ENCODE measurements around the gene MALT1.

The MALT1 gene

DNA sequence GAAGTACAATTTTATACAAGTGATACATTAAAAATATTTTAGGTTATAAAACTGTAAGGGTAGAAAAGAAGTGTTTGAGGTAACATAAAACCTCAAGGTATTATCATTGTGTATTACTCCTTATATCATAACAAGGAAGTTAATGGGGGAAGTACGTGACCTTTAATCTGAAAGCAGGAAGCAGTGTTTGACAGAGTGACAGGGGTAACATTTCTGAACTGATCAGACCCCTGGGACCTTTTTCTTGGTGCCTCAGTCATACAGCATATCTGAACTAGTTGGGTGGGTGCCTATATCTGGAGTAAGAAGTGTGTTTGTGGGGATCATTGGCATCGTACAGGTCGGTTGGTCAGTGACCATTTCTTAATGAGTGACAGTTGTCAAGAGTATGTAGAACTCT is 43.0 kb downstream of the MALT1 start:
- H3K36me3 Mint-ChIP-seq (ENCODE audit: insufficient read depth) = peaks cover 32% of the 10 kb centered on the region
- H3K4me3 Mint-ChIP-seq = peak overlapping the region; percentile 17 to 57
- H3K27ac Mint-ChIP-seq = peak overlapping the region; percentile 49 to 86
- no peak for DNase-seq
- no peaks in the 10 kb centered on the region for H3K27me3 Mint-ChIP-seq
- peaks cover 23 to 31% of the 10 kb centered on the region in 2 donors for H3K4me1 Mint-ChIP-seq (ENCODE audit: low read depth in 2 of 2)
- ATAC-seq (replicated peaks) = peak; percentile 60
- H3K9me3 Mint-ChIP-seq = no peaks in the 10 kb centered on the region

DNA sequence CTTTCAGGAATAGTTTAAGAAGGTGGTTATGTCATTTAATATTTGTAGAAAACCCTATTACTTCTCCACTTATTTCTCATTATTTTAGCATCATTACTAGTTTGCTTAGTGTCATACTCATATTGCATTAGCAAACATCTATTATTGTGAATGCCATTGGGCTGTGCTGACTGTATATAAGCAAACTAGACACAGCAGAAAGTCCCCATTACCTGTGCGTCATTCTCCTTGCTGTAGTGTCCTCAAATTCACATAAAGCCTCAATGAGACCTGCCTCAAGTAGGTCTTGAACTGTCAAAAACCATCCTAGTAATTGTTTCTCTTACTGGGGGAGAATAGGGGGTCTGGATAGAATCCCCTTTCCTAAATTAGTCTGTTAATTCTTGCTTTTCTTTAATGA is 43.6 kb downstream of the MALT1 start:
- DNase-seq = no peak
- H3K9me3 Mint-ChIP-seq = no peaks in the 10 kb centered on the region
- peak overlapping the region; percentile 49 to 86 for H3K27ac Mint-ChIP-seq
- H3K27me3 Mint-ChIP-seq = no peaks in the 10 kb centered on the region
- H3K36me3 Mint-ChIP-seq (ENCODE audit: insufficient read depth) = peaks cover 32% of the 10 kb centered on the region
- no peak for ATAC-seq (replicated peaks)
- H3K4me3 Mint-ChIP-seq = peak overlapping the region in 1 of 2 donors; percentile 57
- H3K4me1 Mint-ChIP-seq (ENCODE audit: low read depth in 2 of 2) = peaks cover 25 to 31% of the 10 kb centered on the region in 2 donors

DNA sequence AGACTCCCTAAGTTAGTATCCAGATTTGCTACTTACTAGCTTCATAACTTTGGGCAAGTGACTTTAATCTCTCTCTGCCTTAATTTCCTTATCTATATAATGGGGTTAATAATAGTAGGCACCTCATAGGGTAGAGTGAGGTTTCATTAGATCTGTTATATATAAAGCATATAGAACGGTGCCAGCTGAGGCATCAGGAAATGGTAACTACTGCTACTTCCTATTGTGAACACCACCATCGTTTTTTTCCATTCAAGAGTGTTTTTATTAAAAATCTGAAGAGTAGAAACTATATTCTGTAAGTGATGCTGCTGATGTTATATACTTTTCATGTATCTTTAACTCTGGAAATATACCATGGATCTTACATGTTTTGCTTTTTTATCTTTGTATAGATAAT is 44.3 kb downstream of the MALT1 start:
- H3K27ac Mint-ChIP-seq = peak overlapping the region; percentile 49 to 86
- DNase-seq (no peak), ATAC-seq (replicated peaks) (peak; percentile 64)
- H3K36me3 Mint-ChIP-seq (ENCODE audit: insufficient read depth) = peaks cover 26% of the 10 kb centered on the region
- peaks cover 25 to 35% of the 10 kb centered on the region in 2 donors for H3K4me1 Mint-ChIP-seq (ENCODE audit: low read depth in 2 of 2)
- no peaks in the 10 kb centered on the region for H3K9me3 Mint-ChIP-seq
- H3K4me3 Mint-ChIP-seq = peak overlapping the region; percentile 42 to 58
- no peaks in the 10 kb centered on the region for H3K27me3 Mint-ChIP-seq

DNA sequence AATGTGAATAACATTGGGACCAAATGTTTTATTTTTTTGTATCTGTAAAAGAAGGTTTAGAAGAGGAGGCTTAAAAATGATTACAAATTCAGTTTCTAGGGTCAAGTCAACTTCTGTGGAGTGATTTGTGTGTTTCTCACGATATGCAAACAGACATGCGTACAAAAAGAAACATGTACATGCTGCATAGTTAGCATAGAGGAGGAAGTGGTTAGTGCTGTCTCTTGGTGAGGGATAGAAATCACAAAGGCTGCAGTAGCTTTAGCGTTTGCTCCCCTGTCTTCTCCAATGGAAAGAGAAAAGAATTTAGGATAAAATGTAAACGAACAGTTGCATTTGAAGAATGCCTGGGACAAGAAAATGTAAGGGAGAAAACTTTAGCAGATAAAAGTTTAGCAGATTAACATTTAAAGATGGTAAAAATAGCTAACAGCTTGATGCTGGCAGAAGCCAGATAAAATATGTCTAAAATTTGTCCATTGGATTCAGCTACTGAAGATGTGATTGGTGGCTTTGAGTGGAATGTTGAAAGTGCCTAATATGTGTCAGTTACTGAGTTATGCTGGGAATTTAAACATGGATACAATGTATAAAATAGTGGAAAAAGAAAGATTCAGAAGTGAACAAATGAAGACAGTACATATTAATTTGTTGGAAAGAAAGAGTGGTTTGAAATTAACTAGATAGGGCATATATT is 44.9 kb downstream of the MALT1 start:
- ATAC-seq (replicated peaks) (peak; percentile 88), DNase-seq (no peak)
- Mint-ChIP-seq H3K9me3 (no peaks in the 10 kb centered on the region), H3K4me3 (peak overlapping the region; percentile 42 to 58), H3K4me1 (ENCODE audit: low read depth in 2 of 2) (peaks cover 25 to 35% of the 10 kb centered on the region in 2 donors), H3K36me3 (ENCODE audit: insufficient read depth) (peaks cover 32% of the 10 kb centered on the region), H3K27ac (peak overlapping the region; percentile 49 to 86), H3K27me3 (no peaks in the 10 kb centered on the region)

DNA sequence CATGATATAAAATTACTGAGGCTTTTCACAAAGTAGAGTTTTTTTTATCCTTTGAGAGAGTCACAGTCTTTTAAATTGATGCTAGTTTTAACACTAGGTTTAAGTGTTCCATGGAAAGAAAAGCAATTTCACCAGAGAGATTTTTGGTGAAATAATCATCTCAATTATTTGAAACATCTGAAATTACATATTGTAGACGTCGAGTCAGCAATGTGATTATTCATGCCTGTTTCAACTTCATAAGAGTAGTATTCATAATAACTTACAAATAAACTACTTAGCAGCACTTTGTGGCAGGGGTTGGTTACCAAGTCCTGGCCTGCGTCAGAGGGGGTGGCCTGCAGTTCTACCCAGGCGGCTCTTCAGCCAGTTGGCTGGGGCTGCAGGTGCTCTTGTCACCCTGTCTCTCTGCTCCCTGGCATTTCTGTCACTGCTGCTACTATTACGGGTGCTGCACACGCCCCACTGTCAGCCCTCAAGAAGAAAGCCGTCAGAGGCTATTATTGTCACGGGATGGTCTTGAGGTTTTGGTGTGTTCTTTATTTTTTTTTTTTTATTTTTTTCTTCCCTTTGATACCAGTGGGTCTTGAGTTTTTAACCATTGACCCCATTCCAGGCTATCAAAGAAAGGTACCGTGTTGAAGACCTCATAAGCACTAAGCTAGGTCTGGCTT is 50.4 kb downstream of the MALT1 start:
- ATAC-seq (replicated peaks) = peak; percentile 32

DNA sequence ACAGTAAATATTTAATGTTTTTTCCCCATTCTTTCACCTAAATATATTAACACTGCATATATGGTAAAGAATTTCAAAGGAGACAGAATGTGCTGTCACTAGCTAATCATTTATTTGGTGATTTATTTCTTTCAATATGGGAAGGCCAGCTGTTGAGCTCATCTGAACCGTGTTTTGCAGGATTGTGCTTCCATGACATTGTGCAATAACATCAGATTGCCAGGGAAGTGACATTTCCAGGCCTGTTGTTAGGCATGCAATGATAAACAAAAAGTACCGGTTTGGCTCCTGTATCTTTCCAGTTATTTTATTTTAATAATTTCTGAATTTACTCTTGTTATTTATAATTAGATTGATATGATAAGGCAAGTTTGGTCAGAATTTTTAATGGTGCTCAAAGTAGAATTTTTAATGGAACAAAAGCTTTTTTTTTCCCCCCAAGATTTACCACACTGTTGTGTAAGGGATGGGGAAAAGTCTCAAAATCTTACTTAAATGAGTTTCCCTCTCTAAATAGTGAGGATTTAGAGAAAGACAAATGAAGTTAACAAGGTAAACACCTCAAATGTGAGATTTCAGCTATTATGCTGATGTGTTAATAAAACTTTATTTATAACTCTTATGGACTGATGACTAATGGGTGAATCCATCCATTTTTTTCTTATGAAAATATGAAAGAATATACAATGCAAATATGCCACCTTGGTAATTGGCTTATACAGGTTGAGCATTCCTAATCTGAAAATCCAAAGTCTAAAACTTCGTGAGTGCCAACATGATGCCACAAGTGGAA is 52.7 kb downstream of the MALT1 start:
- no peak overlapping the region for H3K4me3 Mint-ChIP-seq
- ATAC-seq (replicated peaks) = no peak
- H3K9me3 Mint-ChIP-seq = no peaks in the 10 kb centered on the region
- H3K27ac Mint-ChIP-seq = no peak overlapping the region
- H3K27me3 Mint-ChIP-seq = no peaks in the 10 kb centered on the region
- peaks cover 1 to 4% of the 10 kb centered on the region in 2 donors for H3K4me1 Mint-ChIP-seq (ENCODE audit: low read depth in 2 of 2)
- H3K36me3 Mint-ChIP-seq (ENCODE audit: insufficient read depth) = peaks cover 42% of the 10 kb centered on the region
- DNase-seq = no peak

More for the DNA sequence above, 50.4 kb downstream of the MALT1 start:
- Mint-ChIP-seq H3K36me3 (ENCODE audit: insufficient read depth) (peaks cover 43% of the 10 kb centered on the region), H3K9me3 (no peaks in the 10 kb centered on the region), H3K27ac (no peak overlapping the region), H3K4me3 (no peak overlapping the region), H3K4me1 (ENCODE audit: low read depth in 2 of 2) (peaks cover 3 to 5% of the 10 kb centered on the region in 2 donors), H3K27me3 (no peaks in the 10 kb centered on the region)
- DNase-seq = no peak

DNA sequence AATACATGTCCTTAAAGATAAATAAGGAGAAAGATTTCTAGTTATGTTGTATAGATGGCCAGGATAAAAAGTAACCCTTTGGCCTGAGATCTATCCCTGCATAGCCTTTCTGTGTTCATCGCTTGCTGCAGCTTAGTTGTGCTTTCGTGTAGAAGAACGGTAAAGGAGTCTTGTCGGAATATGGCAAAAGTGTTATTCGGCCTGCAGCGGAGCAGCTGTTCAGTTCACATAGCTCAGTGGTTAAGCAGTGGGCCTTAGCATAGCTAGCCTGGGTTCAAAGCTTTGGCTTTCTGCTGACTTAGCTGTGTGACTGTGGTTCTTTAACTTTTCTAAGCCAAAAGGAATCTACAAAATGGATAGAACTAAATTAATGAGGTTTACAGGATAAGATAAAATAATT is 55.4 kb downstream of the MALT1 start:
- H3K4me3 Mint-ChIP-seq = no peak overlapping the region
- no peaks in the 10 kb centered on the region for H3K27me3 Mint-ChIP-seq
- peaks cover 43% of the 10 kb centered on the region for H3K36me3 Mint-ChIP-seq (ENCODE audit: insufficient read depth)
- H3K4me1 Mint-ChIP-seq (ENCODE audit: low read depth in 2 of 2) = no peaks in the 10 kb centered on the region
- no peak for ATAC-seq (replicated peaks)
- no peaks in the 10 kb centered on the region for H3K9me3 Mint-ChIP-seq
- no peak for DNase-seq
- peak overlapping the region in 1 of 2 donors; percentile 8 for H3K27ac Mint-ChIP-seq

DNA sequence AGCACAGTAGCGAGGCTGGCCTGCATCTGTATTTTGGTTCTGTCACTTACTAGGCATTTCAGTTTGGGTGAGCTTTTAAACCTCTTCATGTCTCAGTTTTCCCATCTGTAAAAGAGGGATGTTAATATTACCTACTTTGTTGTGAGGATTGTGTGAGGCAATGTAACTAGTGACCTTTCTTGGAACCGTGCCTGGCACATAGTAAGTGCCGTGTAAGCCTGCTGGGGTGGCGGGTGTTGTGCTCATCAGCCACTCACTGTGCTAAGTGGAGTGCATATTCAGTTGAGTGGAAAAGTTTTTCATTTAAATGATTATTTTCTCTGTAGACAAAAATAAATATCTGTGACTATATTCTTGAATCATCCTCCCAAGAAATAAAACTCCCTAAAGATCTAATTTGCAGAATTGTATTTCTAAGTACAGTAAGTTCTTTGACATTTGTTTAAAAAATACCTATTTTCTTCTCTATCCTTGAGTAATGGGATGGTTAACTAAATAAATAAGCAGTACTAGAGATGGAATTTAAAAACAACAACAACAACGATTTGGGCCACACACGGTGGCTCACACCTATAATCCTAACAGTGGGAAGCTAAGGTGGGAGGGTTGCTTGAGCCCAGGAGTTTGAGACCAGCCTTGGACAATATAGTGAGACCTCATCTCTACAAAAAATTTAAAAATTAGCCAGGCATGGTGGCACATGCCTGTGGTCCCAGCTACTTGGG is 56.7 kb downstream of the MALT1 start:
- no peaks in the 10 kb centered on the region for H3K27me3 Mint-ChIP-seq
- ATAC-seq (replicated peaks) = no peak
- DNase-seq = no peak
- H3K9me3 Mint-ChIP-seq = no peaks in the 10 kb centered on the region
- no peak overlapping the region for H3K27ac Mint-ChIP-seq
- peaks cover 44% of the 10 kb centered on the region for H3K36me3 Mint-ChIP-seq (ENCODE audit: insufficient read depth)
- H3K4me1 Mint-ChIP-seq (ENCODE audit: low read depth in 2 of 2) = no peaks in the 10 kb centered on the region
- H3K4me3 Mint-ChIP-seq = no peak overlapping the region

DNA sequence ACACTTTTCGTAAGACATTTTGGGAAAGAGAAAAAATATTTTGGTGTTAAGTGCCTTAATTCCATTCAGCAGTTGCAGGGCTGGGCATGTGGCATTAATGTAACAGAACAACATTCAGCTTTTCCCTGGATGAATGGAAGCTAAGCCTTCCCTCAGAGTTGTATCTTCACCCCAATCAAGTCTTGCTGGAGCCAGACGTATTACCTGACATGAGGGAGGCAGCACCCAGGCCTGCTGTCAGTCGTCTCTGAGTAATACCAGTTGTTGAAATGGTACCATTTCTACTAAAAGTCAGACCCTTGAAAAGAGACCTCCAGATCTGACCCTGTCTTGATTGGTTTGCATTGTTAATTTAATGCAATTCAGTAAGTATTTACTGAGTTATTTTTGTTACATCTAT is 57.5 kb downstream of the MALT1 start:
- Mint-ChIP-seq H3K9me3 (no peaks in the 10 kb centered on the region), H3K27ac (no peak overlapping the region), H3K4me1 (ENCODE audit: low read depth in 2 of 2) (no peaks in the 10 kb centered on the region), H3K4me3 (no peak overlapping the region), H3K36me3 (ENCODE audit: insufficient read depth) (peaks cover 43% of the 10 kb centered on the region), H3K27me3 (no peaks in the 10 kb centered on the region)
- no peak for ATAC-seq (replicated peaks)
- DNase-seq = no peak

DNA sequence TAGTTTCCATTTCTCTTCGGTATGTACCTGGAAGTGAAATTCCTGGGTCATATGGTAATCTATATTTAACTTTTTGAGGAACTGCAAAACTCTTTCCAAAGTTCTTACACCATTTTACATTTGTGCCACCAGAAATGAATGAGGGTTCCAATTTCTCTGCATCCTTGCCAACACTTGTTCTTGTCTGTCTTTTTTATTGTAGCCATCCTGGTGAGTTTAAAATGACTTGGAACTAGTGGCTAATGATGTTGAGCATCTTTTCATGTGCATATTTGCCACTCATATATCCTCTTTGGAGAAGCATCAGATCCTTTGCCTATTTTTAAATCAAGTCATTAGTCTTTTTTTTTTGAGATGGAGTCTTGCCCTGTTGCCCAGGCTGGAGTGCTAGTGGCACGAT is 59.4 kb downstream of the MALT1 start:
- peaks cover 42% of the 10 kb centered on the region for H3K36me3 Mint-ChIP-seq (ENCODE audit: insufficient read depth)
- H3K27ac Mint-ChIP-seq = no peak overlapping the region
- ATAC-seq (replicated peaks) = no peak

DNA sequence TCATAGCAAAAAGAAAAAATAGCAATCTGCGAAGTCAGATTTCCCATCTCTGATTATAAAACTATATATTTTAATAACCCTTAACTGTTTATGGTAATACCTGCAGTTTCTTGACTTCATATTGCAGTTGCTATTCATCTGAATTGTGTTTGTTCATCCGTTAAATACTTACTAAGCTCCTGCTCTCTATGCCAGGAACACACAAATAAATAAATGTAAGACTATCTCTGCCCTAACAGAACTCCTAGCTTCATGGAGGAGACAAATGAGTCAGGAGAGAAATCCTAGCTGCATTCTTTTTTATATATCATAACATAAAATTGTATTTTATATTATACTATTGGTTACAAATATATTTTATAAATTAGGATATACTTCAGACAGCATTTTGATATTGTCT is 61.2 kb downstream of the MALT1 start:
- no peak for DNase-seq
- Mint-ChIP-seq H3K4me1 (ENCODE audit: low read depth in 2 of 2) (no peaks in the 10 kb centered on the region), H3K27me3 (no peaks in the 10 kb centered on the region), H3K27ac (no peak overlapping the region), H3K9me3 (no peaks in the 10 kb centered on the region), H3K36me3 (ENCODE audit: insufficient read depth) (peaks cover 48% of the 10 kb centered on the region), H3K4me3 (no peak overlapping the region)
- no peak for ATAC-seq (replicated peaks)

More for the DNA sequence above, 59.4 kb downstream of the MALT1 start:
- H3K4me1 Mint-ChIP-seq (ENCODE audit: low read depth in 2 of 2) = no peaks in the 10 kb centered on the region
- H3K9me3 Mint-ChIP-seq = no peaks in the 10 kb centered on the region
- no peak overlapping the region for H3K4me3 Mint-ChIP-seq
- no peak for DNase-seq
- no peaks in the 10 kb centered on the region for H3K27me3 Mint-ChIP-seq

DNA sequence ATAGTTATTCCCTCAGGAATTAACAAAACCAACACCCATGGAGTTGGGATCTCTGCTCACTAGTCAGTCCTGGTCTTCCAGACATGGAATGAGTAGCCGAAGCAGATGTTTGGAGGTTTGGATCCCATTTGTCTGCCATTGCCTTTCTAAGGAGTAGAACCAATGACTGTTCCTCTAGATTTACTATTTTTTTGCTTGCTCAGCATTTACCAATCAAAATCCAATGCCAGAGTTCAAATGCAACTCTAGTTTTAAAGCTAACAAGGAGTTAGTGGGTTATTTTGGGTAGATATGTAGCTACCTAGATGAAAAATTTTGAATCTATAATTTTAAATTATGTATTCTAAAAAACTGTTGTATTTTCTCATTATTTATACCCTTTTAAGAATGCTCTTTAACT is 62.6 kb downstream of the MALT1 start:
- Mint-ChIP-seq H3K4me1 (ENCODE audit: low read depth in 2 of 2) (peaks cover 0 to 4% of the 10 kb centered on the region in 2 donors), H3K9me3 (no peaks in the 10 kb centered on the region), H3K27me3 (no peaks in the 10 kb centered on the region), H3K36me3 (ENCODE audit: insufficient read depth) (peaks cover 53% of the 10 kb centered on the region), H3K27ac (peak overlapping the region in 1 of 2 donors; percentile 77), H3K4me3 (no peak overlapping the region)
- ATAC-seq (replicated peaks) = no peak
- DNase-seq = no peak

DNA sequence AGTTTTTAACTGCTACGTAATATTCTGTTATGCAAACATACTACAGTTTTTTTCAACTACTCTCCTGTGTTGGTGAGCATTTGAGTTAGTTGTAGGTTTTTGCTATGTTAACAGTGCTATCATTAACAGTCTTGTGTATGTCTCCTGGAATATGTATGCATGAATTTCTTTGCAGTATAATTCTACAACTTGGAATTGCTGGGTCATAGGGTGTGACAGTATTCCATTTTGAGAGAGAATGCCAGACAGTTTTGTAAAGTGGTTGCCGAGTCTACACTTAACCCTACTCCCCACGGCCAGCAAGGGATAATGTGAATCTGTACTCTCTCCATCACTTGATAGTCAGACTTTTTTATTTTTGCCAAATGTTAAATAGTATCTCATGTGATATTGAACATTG is 67.1 kb downstream of the MALT1 start:
- no peak overlapping the region for H3K4me3 Mint-ChIP-seq
- ATAC-seq (replicated peaks) (no peak), DNase-seq (no peak)
- peaks cover 57% of the 10 kb centered on the region for H3K36me3 Mint-ChIP-seq (ENCODE audit: insufficient read depth)
- peaks cover 0 to 12% of the 10 kb centered on the region in 2 donors for H3K4me1 Mint-ChIP-seq (ENCODE audit: low read depth in 2 of 2)
- no peaks in the 10 kb centered on the region for H3K27me3 Mint-ChIP-seq
- no peaks in the 10 kb centered on the region for H3K9me3 Mint-ChIP-seq
- H3K27ac Mint-ChIP-seq = no peak overlapping the region
